Measurements from ENCODE around the gene TBC1D22A.
"Not testable (repeated sequence)": the region's sequence is repeated elsewhere in the genome, so short reads cannot be mapped to it uniquely, and the experiment has no call there.

The TBC1D22A gene

DNA sequence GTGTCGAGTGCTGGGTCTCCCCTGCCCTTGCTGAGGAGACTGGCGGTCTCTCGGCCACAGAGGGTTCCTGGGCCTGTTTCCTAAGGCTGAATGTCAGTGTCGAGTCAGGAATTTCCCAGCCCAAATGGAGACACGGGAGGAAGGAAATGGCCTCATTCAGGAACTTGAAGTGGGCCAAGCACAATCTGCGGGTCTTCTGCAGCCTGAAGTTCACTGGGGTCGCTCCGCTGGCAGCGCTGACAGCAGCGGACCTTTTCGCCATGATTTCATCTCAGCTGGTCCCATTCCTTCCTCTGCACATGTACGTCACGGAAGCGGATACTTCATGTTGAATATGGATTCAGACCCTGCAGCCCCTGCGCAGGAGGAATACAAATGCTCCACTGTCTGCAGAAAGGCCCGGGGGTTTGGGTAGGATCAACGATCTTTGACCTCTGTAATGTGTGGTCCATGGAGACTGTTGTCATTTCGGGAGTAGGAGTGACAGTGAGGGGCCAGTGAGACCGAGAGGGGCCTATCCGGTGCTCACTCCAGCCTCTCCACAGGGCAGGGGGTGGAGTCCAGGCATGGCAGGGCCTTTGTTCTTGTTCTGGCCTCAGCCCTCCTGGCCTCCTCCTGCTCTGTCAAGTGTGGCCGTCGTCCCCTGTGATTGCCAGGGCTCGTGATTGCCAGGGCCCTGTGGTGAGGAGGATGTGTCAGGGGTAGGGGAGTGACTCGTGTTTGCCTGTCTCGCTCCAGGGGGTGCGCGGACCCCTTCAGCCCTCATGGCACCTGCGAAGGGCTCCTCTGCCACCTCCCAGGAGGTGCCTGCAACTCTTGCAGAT, 402.3 kb downstream of the TBC1D22A start:
- no peak for FAIRE-seq

- no peak for FAIRE-seq
Observed at GRCh38 chr22:47165338-47166032, 403.0 kb downstream of the TBC1D22A start.

DNA sequence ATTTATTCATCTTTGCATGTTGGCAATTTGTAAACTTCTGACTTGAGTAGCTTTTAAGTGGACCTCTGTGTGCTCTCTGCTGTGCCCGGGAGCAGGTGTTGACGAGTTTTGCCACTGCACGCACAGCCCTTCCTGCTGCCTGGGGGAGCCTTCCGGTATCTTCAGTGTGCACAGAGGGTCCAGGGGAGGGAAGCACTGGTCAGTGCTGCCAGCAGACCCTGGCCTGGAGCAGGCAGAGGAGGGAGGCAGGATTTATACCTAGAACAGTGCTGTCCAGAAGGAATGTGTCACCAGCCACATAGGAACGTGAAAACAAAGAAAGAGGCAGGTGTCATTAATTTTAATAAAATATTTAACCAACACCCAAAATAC, 403.6 kb downstream of the TBC1D22A start:
- FAIRE-seq = no peak

- no peak for FAIRE-seq
Observed at GRCh38 chr22:47166446-47167016, 404.1 kb downstream of the TBC1D22A start.

DNA sequence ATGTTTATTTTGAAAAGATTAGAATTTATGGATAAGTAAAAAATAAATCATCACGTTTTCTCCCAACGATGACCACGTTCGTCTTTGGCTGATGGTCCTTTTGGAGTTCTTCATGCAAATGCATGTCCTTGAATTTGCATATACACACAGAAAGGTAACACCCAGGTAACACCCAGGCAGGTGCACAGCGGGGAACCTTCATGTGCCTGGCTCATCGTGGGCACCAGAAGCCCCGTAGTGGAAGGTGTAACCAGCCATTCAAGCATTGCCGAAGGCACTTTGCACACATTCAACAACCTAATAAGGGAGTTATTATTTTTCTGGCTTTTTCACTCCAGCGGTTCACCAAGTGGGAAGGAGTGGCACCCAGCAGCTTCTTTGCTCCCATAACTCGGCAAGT, 404.6 kb downstream of the TBC1D22A start:
- no peak for FAIRE-seq

DNA sequence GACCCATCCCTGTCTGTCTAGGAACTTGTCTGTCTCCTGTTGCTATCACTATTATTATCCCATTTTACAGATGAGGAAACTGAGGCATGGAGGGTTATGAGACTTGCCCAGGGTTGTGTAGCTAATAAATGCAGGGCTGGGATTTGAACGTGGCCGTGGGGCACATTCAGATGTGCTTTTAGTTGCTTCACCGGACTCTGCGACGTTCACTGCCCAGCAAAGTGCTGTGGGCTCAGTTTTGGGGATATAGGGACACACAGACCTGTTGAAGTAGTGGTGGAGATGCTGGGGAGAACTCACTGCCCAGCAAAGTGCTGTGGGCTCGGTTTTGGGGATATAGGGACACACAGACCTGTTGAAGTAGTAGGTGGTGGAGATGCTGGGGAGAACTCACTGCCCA, 405.5 kb downstream of the TBC1D22A start:
- not testable (repeated sequence) for FAIRE-seq

DNA sequence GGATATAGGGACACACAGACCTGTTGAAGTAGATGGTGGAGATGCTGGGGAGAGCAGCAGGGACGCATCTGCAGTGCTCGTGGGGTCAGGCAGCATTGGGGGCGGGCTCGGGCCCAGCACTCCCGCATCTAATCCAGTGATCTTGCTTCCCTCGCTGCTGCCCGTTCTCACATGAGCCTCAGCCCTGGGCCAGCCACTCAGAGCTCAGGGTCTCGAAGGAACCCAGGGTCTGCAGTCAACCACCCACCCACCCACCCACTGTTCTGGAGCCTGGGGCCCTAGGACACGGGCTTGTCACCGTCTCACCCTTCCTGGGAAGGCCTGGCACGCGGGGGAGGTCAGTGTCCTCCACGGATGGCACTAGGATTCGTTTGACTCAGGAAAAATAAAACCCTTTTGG, 406.0 kb downstream of the TBC1D22A start:
- no peak for FAIRE-seq

- no peak for FAIRE-seq
Observed at GRCh38 chr22:47168900-47169800, 406.7 kb downstream of the TBC1D22A start.

DNA sequence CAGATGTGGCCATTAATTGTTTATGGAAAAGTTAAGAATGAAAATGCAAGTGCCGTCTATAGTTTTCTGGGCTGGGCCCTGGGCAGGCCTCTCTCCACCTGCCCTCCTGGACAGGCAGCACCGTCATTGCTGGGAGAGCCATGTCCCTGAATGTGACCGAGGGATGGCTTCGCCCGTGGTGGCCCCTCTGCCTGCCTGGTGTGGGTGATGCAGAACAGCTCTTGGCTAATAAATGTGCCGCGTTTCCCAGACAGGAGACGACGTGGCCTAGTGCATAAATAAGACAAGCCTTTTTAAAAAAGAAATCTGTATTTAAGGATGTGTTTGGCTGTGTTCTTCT, 407.3 kb downstream of the TBC1D22A start:
- FAIRE-seq = no peak

GRCh38 chr22:47170511-47171440, 408.3 kb downstream of the TBC1D22A start:
- not testable (repeated sequence) for FAIRE-seq

- FAIRE-seq = no peak
Observed at GRCh38 chr22:47171441-47172221, 409.2 kb downstream of the TBC1D22A start.

GRCh38 chr22:47172771-47173534, 410.5 kb downstream of the TBC1D22A start:
- FAIRE-seq = no peak

DNA sequence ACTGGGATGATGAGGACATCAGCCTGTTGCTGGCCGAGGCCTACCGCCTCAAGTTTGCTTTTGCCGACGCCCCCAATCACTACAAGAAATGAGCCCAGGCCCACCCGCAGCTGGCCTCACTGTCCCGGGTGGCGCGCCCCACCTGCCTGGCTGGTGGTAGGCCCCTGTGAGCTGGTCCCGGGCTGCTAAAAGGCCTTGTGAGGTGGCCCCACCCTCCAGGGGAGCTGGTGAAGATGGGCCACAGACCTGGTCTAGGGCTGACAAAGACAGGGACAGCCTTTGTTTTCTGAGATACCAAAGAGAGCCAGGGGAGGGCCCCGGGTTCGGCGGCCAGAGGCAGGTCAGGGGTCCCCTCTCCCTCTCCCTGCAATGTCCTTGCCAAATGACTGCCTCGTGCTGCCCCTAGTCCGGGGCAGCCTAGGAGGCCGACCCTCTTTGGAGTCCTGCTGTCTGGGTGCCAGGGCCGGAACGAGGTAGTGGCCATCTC, 411.1 kb downstream of the TBC1D22A start:
- no peak for FAIRE-seq

DNA sequence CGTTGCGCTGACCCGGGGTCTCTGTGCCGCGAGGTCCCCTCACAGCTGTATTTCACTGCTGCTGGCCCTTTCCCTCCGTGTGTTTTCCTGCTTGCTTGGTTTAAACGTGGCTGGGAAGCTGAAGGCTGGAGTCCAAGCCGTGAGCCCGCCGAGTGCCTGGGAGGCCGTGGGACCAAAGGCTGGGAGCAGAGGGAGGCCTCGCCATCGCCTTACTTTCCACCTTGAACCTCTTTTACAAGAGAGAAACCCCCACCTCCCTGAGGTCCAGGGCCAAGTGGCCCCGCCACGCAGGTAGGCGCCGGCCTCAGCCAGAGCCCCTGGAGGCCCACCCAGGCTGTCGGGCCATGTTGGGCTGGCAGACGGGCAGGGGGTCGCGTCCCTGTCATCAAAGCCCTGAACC, 411.6 kb downstream of the TBC1D22A start:
- no peak for FAIRE-seq

- FAIRE-seq = no peak
Observed at GRCh38 chr22:47174671-47175112, 412.2 kb downstream of the TBC1D22A start.

GRCh38 chr22:47175151-47176025, 412.9 kb downstream of the TBC1D22A start:
- no peak for FAIRE-seq

DNA sequence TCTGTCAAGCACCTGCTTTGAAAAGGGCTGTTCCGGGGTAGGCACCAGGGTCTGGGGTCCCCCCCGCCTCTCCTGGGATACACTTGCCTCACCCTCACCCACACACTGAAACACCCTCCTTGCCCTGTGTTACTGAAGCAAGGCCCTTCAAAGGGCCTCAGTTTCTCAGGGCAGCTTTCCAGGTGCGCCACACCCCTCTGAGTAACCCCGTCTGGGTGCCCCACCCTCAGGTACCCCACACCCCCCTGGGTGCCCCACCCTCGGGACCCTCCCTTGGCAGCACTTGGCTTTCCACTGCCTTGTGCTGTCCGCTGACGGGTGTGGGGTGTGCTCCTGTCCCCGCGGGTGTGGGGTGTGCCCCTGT, 413.6 kb downstream of the TBC1D22A start:
- no peak for FAIRE-seq

DNA sequence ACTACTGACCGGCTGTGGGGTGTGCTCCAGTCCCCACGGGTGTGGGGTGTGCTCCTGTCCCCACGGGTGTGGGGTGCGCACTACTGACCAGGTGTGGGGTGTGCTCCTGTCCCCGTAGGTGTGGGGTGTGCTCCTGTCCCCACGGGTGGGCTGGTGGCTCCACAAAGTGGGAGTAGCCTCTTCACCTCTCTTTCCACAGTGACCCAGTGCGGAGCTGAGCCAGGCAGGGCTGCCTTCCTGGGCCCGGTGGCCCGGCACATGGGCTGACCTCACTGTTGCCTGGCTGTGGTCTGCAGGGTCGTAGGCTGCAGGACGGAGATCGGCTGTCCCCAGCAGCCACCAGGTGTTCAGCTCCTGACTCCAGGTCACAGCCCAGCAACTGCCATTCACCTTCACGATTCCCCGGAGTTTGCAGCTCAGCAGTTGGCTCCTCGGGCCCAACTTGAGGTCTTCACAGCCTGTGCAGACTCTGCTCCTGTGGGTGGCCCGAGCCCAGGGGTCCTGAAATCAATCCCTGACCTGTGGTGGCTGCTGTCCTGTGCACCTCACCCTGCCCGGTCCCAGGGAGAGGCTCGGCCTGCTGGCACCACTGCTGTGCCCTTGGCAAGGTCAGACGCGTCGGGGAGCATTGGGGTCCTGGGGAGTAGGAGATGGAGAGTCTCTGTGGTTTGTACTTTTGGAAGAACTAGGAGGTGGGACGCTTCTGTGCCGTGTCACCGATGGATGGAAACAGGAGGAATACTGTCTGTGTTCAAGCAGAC, 414.3 kb downstream of the TBC1D22A start:
- no peak for FAIRE-seq

Measured in colon (tissue), 2 donors.